Right atrium auricular region (tissue), 2 donors: ENCODE data around the gene GFAP. TPM values are rescaled to one million over a fixed set of nuclear protein-coding genes. Genes with fewer than 3 reads are reported as not detected.

ENCODE experiments used
- DNase-seq: peaks from one replicate; pipeline ENCODE4 v3.0.0-alpha.2; 2019; ENCODE audit warnings: low spot score
- H3K27ac ChIP-seq, 2 donors: fragments of 200-600 bp; sonication (generic); 1 replicate in 1 of 2; 2 replicates in 1 of 2; pipeline ENCODE4 v1.5.1; 2016 to 2019
- H3K27me3 ChIP-seq, 2 donors: fragments of 200-600 bp; sonication (generic); one replicate each; pipeline versions ENCODE4 v1.5.1 to v1.6.0; 2017 to 2019
- H3K36me3 ChIP-seq: fragments of 200-600 bp; sonication (generic); one replicate; pipeline ENCODE4 v1.5.1; 2016
- H3K4me1 ChIP-seq, 2 donors: fragments of 200-600 bp; sonication (generic); one replicate each; pipeline versions ENCODE4 v1.5.1 to v1.6.0; 2017 to 2019
- H3K4me3 ChIP-seq, 2 donors: fragments of 200-600 bp; sonication (generic); 1 replicate in 1 of 2; 2 replicates in 1 of 2; pipeline ENCODE4 v1.5.1; 2017 to 2019; ENCODE audit warnings: mild to moderate bottlenecking in 1 of 2, moderate library complexity in 1 of 2
- H3K9me3 ChIP-seq, 2 donors: fragments of 200-600 bp; sonication (generic); one replicate each; pipeline ENCODE4 v1.5.1; 2019
- CTCF ChIP-seq, 2 donors: fragments of 200-600 bp; sonication (generic); IDR thresholded peaks; one replicate each; pipeline ENCODE4 v1.5.1; 2019; ENCODE audit warnings: antibody characterized with exemption in 2 of 2
- total RNA-seq, 2 donors: library from RNA; depleted of rRNA; stranded (reverse); fragments of >200 nt; gene quantifications; one replicate each; pipeline ENCODE4 v1.1.0, GENCODE V29; 2016

GFAP gene
- total RNA-seq, 2 donors from 2014 or later: 4.6 to 5.3 TPM

GRCh38 chr17:44928950-44929720 is 13.8 kb upstream of the GFAP start:
- TF ChIP-seq CTCF (IDR thresholded peaks at IDR 0.05): no peak
- H3K36me3 ChIP-seq: no peaks in the 10 kb centered on the region
- no peak for DNase-seq

GRCh38 chr17:44928136-44928535 is 12.8 kb upstream of the GFAP start:
- no peak overlapping the region for H3K4me3 ChIP-seq
- no peaks in the 10 kb centered on the region for H3K36me3 ChIP-seq
- no peaks in the 10 kb centered on the region for H3K27me3 ChIP-seq
- H3K9me3 ChIP-seq: no peaks in the 10 kb centered on the region
- no peak for TF ChIP-seq CTCF (IDR thresholded peaks at IDR 0.05)
- peaks cover 0 to 9% of the 10 kb centered on the region in 2 donors for H3K4me1 ChIP-seq
- DNase-seq: no peak
- no peak overlapping the region for H3K27ac ChIP-seq

More at GRCh38 chr17:44928950-44929720, 13.8 kb upstream of the GFAP start:
- Histone ChIP-seq H3K27me3 (no peaks in the 10 kb centered on the region), H3K9me3 (no peaks in the 10 kb centered on the region), H3K27ac (no peak overlapping the region), H3K4me1 (peaks cover 0 to 10% of the 10 kb centered on the region in 2 donors), H3K4me3 (no peak overlapping the region)

- DNase-seq: no peak
Observed at GRCh38 chr17:44927696-44928095, 12.4 kb upstream of the GFAP start.

DNA sequence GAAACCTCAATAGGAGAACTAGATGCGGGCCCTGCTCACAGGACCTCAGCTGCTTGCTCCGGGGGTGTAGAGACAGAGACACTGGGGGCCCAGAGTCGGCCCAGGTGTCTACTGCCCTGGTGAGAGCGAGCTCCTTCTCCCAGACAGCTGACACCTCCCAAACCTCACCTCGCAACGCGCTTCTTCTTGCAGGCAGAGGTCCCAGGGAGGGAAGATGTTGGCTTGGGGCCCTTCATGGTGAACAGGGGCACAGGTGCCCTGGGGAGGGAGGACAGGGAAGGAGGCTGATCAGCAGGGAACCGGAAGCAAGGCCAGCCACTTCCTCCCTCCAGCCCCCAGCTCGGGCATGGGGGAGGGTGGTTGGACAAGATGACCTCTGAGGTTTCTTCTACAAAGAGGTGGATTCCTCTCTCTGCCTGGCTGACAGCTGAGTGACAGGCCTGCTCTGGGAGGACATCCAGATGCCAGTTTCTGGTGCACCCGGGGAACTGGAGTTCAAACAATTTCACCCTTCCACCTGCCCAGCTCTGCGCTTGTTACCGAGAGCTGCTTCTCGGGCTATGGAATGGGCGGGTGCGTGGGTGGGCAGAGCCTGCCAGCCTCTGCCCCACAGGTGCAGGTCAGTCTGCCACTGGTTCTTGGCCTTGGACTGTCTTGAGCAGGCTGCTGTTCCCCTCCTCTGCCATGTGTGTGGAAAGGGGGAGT is 11.7 kb upstream of the GFAP start:
- Histone ChIP-seq H3K36me3 (no peaks in the 10 kb centered on the region), H3K9me3 (no peaks in the 10 kb centered on the region), H3K27ac (no peak overlapping the region), H3K27me3 (no peaks in the 10 kb centered on the region), H3K4me1 (peaks cover 0 to 6% of the 10 kb centered on the region in 2 donors), H3K4me3 (no peak overlapping the region)
- TF ChIP-seq CTCF (IDR thresholded peaks at IDR 0.05): no peak
- DNase-seq: no peak

More at GRCh38 chr17:44927696-44928095, 12.4 kb upstream of the GFAP start:
- Histone ChIP-seq H3K9me3 (no peaks in the 10 kb centered on the region), H3K4me1 (peaks cover 0 to 9% of the 10 kb centered on the region in 2 donors), H3K36me3 (no peaks in the 10 kb centered on the region), H3K27me3 (no peaks in the 10 kb centered on the region), H3K4me3 (no peak overlapping the region), H3K27ac (no peak overlapping the region)
- TF ChIP-seq CTCF (IDR thresholded peaks at IDR 0.05): no peak

DNA sequence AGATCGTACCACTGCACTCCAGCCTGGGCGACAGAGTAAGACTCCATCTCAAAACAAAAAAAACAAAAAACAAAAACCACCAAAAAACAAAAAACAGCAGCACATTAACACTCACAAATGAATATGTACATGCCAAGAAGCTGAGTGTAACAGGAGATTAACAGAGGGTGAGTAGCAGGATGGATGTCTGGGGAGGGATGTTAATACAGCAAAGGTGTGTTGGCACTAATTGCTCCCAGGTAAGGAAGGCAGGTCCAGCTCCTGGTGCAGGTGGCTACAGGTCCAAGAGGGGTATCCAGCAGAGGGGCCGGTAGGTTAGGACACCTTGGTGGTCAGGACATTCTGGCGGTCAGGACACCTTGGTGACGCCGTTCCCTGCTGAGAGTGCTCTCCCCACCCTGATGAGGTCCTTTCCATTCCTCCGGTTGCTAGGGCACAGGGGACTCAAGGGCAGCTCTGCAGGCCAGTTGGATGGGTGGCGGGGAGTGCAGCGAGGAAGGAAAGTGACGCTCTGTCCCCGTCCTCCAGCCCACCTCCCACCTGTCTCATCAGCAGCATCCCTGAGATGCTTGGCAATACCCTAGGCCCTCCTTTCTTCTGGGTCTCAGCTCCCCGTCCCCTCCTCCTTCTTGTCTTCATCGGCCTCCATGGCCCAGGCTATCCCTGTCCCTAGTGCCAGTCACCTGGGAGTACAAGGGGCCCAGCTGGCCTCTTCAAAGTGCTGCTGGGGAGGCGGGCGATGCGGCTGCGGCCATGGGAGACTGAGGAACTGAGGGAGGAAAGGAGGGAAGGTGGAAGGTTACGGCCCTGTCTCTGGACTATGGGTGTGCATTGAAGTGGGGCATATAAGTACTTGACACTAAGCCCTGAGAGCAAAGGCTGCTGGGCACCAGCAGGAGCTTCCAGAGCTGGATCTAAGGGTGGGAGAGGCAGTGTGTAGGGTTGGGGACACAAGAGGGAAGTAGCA is 10.7 kb upstream of the GFAP start:
- Histone ChIP-seq H3K36me3 (no peaks in the 10 kb centered on the region), H3K9me3 (no peaks in the 10 kb centered on the region), H3K27ac (no peak overlapping the region), H3K4me1 (peaks cover 0 to 13% of the 10 kb centered on the region in 2 donors), H3K27me3 (no peaks in the 10 kb centered on the region), H3K4me3 (no peak overlapping the region)
- DNase-seq: no peak
- TF ChIP-seq CTCF (IDR thresholded peaks at IDR 0.05): no peak
